Activated B cell treated with CpG ODN at 0.5 μM for 24 hours (primary cell): ENCODE measurements around the gene EPHA10. TPM values are rescaled to one million over a fixed set of nuclear protein-coding genes. Genes with fewer than 3 reads are reported as not detected.
"Not testable (repeated sequence)": the region's sequence is repeated elsewhere in the genome, so short reads cannot be mapped to it uniquely, and the experiment has no call there.

ENCODE experiments used
- ATAC-seq: fragments of 200-7000 bp; cut with Tn5 transposase; one replicate; pipeline ENCODE4 v1.10.0; 2021; ENCODE audit warnings: low read depth, mild to moderate bottlenecking, moderate library complexity
- CTCF ChIA-PET: fragments of 350-600 bp; sonication (Branson Sonifier 250); formaldehyde crosslinking; loops from one replicate; lab custom pipeline; 2021; ENCODE audit warnings: antibody characterized with exemption; lab: Charles Lee
- POLR2A ChIA-PET: fragments of 350-600 bp; sonication (Branson Sonifier 250); formaldehyde crosslinking; loops from one replicate; lab custom pipeline; 2021; ENCODE audit warnings: antibody characterized with exemption; lab: Charles Lee
- DNase-seq: peaks from one replicate; pipeline ENCODE4 v3.0.0; 2022
- H3K27ac Mint-ChIP-seq: one replicate; pipeline ENCODE4 v1.8.0; 2020; ENCODE audit warnings: mixed read lengths
- H3K27me3 Mint-ChIP-seq: one replicate; pipeline ENCODE4 v1.8.0; 2021; ENCODE audit warnings: mixed read lengths
- H3K36me3 Mint-ChIP-seq: one replicate; pipeline ENCODE4 v1.8.0; 2021; ENCODE audit warnings: low read depth, mixed read lengths
- H3K4me1 Mint-ChIP-seq: one replicate; pipeline ENCODE4 v1.8.0; 2021; ENCODE audit warnings: mixed read lengths
- H3K4me3 Mint-ChIP-seq: one replicate; pipeline ENCODE4 v1.8.0; 2020; ENCODE audit warnings: mild to moderate bottlenecking, mixed read lengths
- H3K9me3 Mint-ChIP-seq: one replicate; pipeline ENCODE4 v1.8.0; 2020; ENCODE audit warnings: mixed read lengths
- intact Hi-C: fragments of 100-400 bp; cut with micrococcal nuclease; formaldehyde crosslinking; loops from one replicate; pipeline ENCODE4 v1.15.1; 2024
- total RNA-seq: library from RNA; stranded (reverse); gene quantifications from 2 replicates; pipeline ENCODE4 v1.2.3, GENCODE V29; 2022
- TF ChIP-seq, protein P1 (sequence below): fragments of 200-600 bp; IDR thresholded peaks from one replicate; pipeline ENCODE4 v1.8.0; 2022; ENCODE audit warnings: antibody characterized with exemption, mild to moderate bottlenecking

EPHA10 gene
- total RNA-seq, 1 donor from 2014 or later = 0.27 TPM

DNA sequence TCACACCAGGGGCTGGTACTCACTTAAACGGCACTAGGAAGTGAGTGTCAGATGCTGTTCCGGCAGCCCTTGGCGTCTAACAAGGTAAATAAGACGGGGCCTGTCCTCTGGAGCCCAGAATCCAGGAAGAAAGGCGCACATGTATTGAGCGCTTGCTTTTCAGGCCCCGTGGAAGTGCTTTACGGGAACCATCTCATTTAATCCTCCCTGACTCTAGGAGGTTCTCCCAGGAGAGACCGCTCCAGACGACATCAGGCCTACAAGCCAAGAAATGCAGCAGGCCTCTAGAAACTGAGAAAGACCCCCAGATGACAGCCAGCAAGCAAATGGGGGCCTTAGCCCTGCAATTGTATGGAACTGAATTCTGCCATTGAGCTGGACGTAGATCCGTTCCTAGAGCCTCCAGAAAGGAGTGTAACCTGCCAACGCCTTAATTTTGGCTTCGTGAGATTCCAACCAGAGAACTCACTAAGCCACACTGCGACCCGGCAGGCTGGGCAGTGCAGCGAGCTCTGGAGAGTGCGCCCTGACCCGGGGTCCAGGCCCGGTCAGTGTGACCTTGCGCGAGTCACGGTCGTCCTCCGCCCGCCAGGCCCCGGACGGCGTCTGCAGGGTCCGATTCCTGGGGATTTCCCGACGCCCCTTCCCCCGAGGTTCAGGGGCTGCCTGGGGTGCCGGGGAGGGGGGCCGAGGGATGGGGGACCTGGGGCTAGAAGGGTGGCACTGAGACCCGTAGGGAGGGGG is 28.2 kb upstream of the EPHA10 start:
- intact Hi-C loops = loop anchor here (5.0 kb wide), 1 partner anchor 101 kb away; the partner anchor contains the start of gene CDCA8
- POLR2A ChIA-PET = no interaction called here
- Mint-ChIP-seq H3K4me1 (peaks cover 23% of the 10 kb centered on the region), H3K27me3 (peaks cover 16% of the 10 kb centered on the region), H3K27ac (no peak overlapping the region), H3K36me3 (peaks cover 5% of the 10 kb centered on the region), H3K9me3 (no peaks in the 10 kb centered on the region), H3K4me3 (peak overlapping the region; percentile 58)
- CTCF ChIA-PET = no interaction called here
- TF ChIP-seq, protein P1, sequence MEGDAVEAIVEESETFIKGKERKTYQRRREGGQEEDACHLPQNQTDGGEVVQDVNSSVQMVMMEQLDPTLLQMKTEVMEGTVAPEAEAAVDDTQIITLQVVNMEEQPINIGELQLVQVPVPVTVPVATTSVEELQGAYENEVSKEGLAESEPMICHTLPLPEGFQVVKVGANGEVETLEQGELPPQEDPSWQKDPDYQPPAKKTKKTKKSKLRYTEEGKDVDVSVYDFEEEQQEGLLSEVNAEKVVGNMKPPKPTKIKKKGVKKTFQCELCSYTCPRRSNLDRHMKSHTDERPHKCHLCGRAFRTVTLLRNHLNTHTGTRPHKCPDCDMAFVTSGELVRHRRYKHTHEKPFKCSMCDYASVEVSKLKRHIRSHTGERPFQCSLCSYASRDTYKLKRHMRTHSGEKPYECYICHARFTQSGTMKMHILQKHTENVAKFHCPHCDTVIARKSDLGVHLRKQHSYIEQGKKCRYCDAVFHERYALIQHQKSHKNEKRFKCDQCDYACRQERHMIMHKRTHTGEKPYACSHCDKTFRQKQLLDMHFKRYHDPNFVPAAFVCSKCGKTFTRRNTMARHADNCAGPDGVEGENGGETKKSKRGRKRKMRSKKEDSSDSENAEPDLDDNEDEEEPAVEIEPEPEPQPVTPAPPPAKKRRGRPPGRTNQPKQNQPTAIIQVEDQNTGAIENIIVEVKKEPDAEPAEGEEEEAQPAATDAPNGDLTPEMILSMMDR = no peak
- DNase-seq (no peak), ATAC-seq (no peak)

DNA sequence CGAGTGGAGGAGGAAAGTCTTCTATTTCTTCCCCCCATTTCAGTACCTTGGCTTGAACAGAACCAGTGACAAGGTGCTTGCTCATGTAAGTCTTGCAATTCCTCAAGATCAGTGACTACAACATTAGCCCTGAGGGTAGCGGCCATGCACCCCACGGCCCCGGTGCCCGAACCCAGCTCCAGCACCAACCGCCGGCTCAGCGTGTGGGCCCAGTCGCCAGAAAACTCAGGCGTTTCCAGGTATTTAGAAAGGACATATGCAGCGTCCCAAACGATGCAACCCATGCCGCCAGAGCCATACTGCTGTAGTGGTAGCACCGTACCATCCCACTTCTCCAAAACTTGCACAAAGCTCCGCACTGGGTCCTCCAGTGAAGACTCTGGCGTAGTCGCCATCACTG is 17.6 kb upstream of the EPHA10 start:
- DNase-seq (no peak), ATAC-seq (no peak)
- Mint-ChIP-seq H3K27me3 (peaks cover 20% of the 10 kb centered on the region), H3K36me3 (no peaks in the 10 kb centered on the region), H3K4me3 (no peak overlapping the region), H3K9me3 (no peaks in the 10 kb centered on the region), H3K4me1 (peaks cover 1% of the 10 kb centered on the region), H3K27ac (no peak overlapping the region)
- TF ChIP-seq, protein P1 = no peak
- ChIA-PET CTCF (no interaction called here), POLR2A (no interaction called here)
- intact Hi-C loops = no loop called here

- Mint-ChIP-seq H3K27ac (no peak overlapping the region), H3K9me3 (no peaks in the 10 kb centered on the region), H3K4me3 (no peak overlapping the region), H3K27me3 (peaks cover 11% of the 10 kb centered on the region), H3K36me3 (no peaks in the 10 kb centered on the region), H3K4me1 (peaks cover 9% of the 10 kb centered on the region)
- ATAC-seq (no peak), DNase-seq (no peak)
- ChIA-PET CTCF (no interaction called here), POLR2A (no interaction called here)
- intact Hi-C loops = no loop called here
- TF ChIP-seq, protein P1 = no peak
Measured at GRCh38 chr1:37778654-37779053, 13.7 kb upstream of the EPHA10 start.

DNA sequence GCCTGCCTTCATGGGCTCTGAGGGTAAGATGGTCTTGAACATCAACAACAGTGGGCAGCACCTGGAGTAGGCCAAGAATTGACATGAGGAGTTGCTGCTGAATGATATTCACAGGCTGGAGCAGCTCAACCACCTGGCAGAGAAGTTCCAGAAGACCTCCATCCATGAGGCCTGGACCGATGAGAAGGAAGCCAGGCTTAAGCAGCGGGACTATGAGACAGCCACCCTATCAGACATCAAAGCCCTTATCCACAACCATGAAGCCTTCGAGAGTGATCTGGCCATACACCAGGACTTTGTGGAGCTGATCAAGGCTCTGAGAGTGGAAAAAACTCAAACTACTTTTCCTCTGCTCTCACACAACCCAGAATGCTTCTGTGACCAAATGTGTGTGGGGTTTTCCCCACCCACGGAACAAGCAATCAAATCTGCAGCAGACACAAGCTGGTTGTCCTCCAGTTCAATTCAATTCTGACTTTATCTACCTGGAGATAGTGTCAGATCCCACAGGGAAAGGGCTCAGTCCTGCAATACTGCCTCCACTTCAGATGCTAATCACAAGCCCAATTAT is 12.1 kb upstream of the EPHA10 start:
- intact Hi-C loops = no loop called here
- Mint-ChIP-seq H3K27me3 (peaks cover 6% of the 10 kb centered on the region), H3K27ac (no peak overlapping the region), H3K9me3 (no peaks in the 10 kb centered on the region), H3K36me3 (no peaks in the 10 kb centered on the region), H3K4me1 (peaks cover 9% of the 10 kb centered on the region), H3K4me3 (no peak overlapping the region)
- TF ChIP-seq, protein P1 = no peak
- DNase-seq (no peak), ATAC-seq (peak; percentile 37)
- POLR2A ChIA-PET = no interaction called here
- CTCF ChIA-PET = no interaction called here

- DNase-seq, H3K27ac Mint-ChIP-seq, H3K4me3 Mint-ChIP-seq, intact Hi-C loops, ATAC-seq, CTCF ChIA-PET, POLR2A ChIA-PET, H3K36me3 Mint-ChIP-seq, H3K9me3 Mint-ChIP-seq, H3K4me1 Mint-ChIP-seq: not testable (repeated sequence)
- H3K27me3 Mint-ChIP-seq = peaks cover 34% of the 10 kb centered on the region
Measured at GRCh38 chr1:37771440-37771839, 6.5 kb upstream of the EPHA10 start.
